ENCODE measurements around the gene CELSR1.

CELSR1 gene

DNA sequence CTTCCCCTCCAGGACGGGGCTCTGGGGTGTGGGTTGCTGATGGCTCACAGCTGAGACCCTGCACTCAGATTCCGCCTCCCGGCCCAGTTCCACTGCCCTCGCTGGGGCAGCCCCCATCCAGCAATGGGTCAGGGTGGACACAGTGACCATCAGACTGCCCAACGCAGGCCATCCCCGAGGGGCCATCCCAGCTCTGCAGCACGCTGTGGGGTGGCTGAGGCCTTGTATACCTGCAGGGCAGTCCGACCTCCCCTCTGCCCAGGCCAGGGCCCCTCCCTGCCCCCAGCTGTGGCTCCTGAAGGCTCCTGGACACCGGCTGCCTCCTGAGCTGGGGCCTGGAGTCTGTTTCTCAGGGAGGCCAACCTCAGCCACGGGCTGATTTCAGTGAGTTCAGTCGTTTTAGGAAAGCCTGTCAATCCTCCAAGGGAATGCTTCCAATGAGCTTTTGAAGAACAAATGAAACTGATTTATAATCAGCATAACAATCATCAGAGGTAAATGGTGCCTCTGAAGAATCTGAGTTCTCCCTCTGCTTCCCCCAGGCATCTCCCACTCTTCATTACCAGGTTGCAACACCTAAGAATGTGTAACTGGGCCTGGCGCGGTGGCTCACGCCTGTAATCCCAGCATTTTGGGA lies 95.1 kb downstream of the CELSR1 start:
- DNase-seq (ENCODE audit: low read depth) = no peak

DNA sequence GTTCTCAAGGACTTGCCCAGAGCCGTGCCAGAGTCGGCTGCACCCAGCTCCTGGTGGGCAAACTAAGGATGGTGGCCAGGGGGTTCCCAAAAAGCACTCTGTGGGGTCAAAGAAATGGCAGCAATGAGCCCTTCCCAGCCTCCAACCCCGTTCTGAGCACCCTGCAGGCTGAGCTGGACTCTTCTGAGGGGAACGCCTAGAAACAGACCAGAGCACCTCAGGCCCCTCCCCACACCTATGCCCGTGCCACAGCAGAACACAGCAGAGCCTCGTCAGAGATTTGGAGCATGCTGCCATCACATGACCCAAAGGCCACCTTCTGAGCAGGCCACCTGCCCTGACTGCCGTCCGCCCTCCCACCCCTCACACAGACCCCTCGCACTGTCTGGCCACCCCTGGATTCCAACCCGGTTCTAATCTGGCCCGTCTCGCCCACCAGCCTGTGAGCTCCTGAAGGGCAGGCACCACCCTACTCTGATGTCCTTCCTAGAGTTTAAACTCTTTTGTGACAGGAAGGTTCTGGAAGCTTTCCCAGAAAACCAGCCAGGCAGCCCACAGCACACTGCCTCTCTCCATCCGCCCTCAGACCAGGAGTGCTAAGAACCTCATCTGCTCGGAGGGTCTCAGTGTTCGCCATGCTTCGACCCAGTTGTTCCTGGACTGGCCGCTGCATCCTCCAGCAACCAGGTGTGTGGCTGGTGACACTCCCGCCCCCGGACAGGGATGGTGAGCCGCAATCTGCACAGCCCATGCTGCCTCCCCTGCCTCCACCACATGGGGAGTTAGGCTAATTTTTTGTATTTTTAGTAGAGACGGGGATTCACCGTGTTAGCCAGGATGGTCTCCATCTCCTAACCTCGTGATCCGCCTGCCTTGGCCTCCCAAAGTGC lies 97.6 kb downstream of the CELSR1 start:
- no peak for DNase-seq (ENCODE audit: low read depth)

DNA sequence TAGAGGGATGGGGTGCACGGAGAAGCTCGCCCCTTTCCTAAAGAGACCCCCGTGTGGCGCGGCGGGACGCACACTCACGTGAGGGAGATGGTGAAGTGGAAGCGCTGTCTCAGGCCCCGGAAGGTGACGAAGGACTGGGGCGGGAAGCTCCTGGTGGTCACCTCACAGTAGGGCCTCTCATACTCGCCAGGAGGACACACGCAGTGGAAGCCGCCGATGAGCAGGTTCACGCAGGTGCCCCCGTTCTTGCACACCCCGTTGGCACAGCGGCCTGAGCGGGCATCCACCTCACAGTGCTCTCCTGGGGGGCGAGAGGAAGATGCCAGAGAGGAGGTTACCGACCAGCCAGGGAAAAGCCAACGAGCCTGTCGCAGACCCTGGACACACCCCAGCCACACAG lies 98.3 kb downstream of the CELSR1 start:
- DNase-seq (ENCODE audit: low read depth) = no peak

DNA sequence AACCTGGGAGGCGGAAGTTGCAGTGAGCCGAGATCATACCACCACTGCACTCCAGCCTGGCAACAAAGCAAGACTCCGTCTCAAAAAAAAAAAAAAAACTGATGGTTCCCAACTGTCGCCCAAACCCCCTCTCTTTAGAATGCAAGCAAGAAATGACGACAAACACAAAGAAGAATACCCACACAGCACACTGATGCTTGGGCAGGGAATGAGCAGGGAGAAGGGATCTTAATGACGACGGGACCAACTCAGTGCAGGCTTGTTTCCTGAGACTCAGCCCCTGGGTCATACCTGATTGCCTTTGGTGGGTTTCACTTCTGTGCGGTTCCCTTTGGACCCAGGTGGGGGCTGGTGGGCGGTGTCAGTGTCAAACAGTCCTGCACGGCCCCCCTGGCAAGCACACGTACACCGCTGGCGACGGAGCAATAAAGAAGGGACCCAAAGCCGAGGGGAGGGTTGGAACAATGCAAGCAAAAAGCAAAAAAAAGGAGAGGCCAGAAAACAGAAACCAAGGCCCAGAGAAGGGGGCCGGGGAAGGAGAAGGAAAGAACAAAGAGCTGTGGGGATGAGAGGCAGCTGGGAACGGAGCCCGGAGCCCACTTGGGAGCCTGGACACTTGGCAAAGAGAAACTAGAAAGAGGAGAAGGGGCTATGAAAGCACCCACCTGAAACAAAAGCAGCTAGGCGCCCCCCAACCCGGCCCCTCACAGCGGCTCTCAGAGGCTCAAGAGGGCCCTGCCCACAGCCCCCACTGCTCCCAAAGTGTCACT lies 99.6 kb downstream of the CELSR1 start:
- no peak for DNase-seq (ENCODE audit: low read depth)

DNA sequence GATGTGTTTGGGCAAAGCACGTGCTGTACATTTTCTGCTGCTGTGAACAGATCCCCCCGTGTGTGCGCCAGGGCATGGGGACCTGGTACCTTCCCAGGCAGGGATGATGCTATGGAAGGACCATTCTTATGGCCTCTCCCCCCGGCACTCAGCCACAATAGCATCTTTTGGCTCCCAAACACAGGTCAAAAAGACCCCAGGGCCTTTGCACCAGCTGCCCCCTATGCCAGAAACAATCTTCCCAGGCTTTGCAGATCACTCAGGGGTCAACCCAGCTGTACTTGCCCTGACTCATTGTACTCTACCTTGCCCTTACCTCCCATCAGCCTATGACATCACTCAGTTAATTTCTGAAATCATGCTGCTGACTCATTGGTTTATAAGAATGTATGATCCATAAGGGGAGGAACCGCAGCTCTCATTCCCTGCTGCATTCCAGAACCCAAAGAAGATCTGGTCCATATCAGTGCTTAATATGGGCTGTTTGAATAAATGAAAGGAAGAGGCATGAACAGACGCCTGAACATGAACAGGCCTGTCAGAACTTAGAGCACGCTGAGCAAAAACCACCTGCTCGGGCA lies 100.7 kb downstream of the CELSR1 start:
- no peak for DNase-seq (ENCODE audit: low read depth)

DNA sequence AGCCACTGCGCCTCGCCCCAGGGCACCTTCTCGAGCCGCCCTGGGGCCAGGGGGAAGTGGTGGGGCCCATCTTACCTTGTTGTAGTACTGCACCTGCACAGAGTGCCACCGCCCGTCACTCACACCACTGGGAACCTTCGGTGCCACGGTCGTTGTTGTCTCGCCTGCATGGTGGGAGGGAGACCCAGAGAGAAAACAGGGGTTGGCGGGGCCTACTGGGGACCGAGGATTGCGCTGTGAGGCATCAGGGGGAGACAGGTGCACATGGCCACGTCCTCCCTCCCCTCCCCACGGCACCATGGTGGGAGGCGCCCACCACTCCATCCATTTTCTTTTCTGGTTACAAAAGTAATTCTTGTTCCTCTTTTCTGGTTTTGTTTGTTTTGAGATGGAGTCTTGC lies 104.1 kb downstream of the CELSR1 start:
- no peak for DNase-seq (ENCODE audit: low read depth)

DNA sequence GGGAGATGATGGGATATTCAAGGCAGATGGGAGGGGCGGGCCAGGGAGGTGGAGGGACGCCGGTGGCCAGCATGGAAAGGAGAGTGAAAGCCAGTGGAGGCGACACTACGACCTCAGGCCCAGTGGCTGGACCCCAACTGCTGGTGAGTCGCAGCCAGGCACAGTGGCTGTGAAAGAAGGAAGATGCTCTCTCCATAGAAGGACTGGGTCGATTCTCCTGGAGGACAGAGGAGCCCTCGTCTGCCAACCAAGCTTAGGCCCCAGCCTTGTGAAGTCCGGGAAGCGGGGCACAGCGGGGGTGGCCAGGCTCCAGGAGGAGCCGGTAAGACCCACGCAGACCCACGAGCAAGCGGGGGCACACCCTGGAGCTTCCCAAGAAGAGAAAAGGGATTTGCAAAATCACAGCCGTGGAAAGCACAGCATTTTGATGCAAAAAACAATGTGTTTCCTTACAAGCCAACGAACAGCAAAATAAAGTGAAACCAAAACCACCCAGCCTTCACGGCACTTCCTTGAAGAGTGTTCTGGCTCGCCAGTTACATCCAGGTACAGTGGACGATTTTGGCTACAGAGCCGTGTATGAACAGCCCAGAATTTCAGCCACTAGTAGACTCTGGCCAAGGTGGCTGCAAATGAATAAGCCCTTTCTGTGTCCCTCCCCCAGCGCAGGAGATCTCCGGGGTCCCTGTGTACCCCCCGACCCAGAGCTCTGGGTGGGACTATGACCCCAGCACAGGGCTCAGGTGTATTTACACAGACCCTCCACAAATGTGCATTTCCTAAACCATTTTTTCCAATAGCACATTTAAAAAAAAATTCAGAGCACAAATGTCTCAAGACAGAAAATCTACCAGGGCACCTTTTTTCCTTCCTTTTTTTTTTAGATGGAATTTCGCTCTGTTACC lies 105.0 kb downstream of the CELSR1 start:
- DNase-seq (ENCODE audit: low read depth) = no peak

DNA sequence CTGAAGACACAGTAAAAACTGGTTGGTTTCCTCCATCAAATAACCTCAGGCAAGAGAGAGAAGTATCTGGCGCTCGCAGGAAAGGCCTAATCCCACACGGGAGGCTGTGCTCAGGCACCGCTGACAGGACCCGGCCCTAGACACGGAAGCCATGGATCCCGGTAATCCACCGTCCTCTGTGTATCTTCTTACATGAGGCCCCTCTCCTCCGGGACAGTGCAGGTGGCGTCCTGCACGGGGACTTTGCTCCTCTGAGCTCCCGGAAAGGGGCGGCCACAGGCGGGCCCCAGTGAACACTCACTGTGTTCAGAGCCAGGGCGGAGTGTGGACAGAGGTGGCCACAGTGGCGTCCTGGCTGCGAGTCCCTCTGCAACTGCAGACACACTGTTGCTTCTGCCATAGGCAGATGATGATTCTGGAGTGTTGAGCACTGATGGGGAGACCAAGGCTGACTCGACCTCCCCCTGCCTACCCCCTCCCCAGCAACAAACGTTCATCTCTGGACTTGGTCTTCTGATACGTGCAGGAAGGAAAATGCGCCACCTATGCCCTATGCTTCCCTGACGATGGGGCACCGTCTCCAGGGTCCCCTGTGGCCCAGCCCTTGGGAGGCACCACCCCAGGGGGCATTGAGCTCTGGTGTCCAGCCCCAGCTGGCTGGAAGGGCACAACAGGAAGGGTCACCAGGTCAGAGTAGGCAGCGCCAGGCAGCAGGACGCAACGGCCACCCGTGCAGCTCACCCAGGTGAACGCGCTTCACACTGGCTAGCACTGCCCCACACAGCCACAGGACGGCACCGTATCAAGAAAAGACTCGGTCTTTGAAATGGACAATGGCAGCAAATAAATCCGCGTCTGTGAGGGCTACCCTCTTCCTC lies 106.2 kb downstream of the CELSR1 start:
- DNase-seq (ENCODE audit: low read depth) = no peak

DNA sequence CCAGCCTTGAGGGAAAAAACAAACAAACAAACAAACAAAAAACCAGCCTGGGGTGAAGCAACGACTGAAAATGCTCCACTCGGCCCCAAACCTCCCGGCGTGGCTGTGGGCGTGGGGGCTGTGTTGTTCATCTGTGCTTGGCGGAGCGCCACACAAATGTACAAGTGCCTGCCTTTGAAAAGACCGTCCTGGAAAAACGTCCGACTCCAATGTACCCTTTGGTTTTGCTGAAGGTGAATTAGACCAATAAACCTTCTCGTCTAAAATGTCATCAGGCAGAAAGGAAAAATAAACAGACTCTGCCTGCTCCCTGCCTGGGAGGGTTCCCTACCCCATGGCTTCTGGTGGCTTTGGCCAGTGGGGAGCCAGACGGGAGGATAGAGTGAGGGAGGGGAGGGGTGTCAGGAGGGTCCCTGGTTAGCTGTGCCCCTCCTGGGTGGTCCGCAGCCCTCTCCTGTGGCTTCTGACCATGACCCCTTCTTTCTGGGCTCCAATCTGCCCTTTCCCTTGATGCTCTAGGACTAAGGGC lies 108.0 kb downstream of the CELSR1 start:
- no peak for DNase-seq (ENCODE audit: low read depth)

DNA sequence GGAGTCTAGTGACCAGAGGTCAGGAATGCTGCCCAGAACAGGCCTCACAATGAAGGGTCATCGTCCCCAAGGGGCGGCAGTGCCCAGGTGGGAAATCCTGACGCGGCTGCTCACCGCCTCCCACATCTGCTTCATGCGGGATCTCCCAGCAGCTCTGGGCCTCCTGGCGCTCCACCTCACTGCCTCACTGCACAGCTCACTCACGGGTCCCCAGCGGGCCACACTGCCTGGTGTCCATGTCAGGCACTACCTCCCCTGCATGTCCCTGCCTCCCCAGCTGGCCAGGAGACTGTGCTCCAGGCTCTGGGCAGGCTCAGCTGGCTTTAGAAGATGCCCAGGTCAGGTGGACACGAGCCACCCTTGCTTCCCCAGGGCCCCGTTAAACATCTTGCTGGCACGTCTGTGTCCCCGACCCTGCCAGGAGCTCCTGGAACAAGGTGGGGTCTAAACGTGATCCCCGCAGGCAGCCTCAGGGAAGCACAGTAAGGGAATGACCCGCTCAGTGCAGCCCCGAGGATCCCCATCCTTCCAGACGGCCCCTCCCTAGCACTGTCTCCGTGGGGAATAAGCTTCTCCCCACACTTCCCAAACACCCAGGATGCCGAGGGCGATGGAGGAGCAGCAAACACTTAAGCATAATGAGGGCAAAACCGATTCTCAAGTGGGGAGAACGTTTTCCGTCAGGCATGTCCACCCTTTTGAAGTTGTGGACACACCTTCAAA lies 108.7 kb downstream of the CELSR1 start:
- DNase-seq (ENCODE audit: low read depth) = no peak

DNA sequence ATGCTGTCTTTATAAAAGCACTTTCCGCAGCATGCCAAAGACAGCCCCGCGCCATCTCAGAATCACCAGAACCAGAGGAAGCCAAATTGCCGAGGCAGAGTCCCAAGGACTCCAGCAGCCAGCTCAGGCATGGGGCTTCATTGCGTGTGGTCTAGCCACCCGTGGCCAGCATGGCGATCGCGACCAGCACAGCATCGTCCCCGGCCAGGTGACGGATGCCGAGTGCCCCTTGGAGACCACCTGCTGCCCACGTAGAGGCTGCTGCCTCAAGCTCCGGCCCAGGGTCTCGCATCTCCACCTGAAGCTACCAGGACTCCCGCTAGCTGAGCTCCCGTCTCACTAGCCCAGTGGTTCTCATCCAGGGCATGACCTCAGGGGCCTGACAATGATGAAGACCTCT lies 109.2 kb downstream of the CELSR1 start:
- no peak for DNase-seq (ENCODE audit: low read depth)

DNA sequence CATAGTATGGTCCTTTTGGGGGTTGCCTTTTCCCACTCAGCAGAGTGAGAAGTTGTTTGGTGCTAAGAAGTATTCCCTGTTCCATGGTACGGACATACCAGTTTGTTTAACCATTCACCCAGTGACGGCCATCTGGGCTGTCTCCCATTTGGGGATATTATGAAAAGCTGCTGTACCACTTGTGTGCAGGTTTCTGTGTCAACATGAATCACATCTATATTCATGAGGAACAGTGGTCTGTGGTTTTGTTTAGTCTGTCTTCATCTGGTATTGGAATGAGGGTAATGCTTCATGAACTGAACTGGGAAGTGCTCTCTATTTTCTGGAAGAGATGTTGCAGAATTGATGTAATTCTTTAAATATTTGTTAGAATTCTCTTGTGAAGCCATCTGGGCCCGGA lies 112.4 kb downstream of the CELSR1 start:
- DNase-seq (ENCODE audit: low read depth) = no peak

DNA sequence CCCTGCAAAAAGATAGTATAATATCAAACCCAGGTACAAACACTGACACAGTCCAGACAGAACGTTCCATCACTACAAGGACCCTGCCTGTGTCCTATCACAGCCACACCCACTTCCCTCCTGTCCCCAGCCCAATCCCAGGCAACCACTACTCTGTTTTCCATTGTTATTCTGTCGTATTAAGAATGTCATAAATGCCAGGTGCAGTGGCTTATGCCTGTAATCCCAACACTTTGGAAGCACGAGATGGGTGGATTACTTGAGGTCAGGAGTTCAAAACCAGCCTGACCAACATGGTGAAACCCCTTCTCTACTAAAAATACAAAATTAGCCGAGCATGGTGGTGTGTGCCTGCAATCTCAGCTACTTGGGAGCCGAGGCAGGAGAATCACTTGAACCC lies 112.9 kb downstream of the CELSR1 start:
- no peak for DNase-seq (ENCODE audit: low read depth)

DNA sequence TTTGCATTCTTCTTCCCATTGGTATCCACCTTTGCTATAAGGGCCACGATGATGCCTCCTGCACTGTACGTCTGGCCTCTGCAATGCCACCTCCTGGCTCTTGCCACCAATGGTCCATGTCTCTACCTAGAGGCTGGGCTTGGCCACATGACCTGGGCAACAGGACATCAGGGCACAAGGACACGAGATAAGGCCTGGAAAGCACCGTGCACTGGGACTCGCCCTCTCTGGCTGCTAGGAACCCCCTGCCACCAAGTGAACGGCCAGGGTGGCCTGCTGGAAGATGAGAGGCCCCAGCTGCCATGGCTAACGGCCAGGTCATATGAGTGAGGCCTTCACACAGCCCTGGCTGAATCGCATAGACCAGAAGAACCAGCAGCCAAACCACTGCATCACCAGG lies 114.5 kb downstream of the CELSR1 start:
- DNase-seq (ENCODE audit: low read depth) = no peak

DNA sequence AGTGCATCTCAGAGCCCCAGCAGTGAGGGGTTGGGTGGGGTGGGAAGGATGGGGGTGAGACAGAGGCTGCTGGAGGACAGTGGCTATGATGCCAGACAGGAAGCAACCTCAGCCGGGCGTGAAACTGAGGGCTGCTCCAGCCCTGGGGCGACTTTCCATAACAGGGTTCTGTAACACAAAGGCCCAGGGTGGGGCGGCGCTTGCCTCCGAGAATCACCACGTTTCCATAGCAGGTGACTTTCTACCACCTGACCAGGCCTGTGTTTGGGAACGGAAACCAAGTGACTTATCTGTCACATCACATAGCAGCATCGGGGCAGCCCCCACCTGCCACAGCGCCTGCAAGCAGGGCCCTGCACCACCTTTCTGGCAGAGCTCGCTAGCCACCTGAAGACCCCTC lies 116.2 kb downstream of the CELSR1 start:
- no peak for DNase-seq (ENCODE audit: low read depth)

DNA sequence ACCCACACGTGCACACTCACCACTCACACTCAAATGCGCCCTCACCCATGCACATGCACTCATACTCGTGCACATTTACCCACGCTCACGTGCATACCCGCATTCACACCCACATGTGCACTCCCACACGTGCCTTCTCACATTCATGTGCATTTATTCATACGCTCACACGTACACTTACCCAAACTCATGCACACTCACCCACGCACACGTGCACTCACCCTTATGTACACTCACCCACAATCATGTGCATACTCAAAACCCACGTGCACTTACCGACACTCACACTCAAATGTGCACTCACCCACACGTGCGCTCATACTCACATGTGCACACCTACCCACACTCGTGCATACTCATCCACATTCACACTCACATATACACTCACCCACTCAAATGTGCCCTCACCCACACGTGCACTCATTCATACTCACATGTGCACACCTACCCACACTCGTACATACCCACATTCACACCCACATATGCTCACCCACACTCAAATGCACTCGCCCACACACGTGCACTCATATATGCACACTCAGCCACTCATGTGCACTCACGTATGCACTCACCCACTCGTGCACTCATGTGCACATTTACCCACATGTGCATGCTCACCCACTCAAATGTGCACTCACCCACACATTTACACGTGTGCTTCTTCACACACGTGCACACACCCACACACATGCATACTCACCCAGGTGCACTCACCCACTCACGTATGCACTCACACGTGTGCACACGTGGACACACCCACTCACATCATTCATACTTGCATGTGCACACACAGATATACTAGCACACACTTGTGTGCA lies 117.5 kb downstream of the CELSR1 start:
- no peak for DNase-seq (ENCODE audit: low read depth)

DNA sequence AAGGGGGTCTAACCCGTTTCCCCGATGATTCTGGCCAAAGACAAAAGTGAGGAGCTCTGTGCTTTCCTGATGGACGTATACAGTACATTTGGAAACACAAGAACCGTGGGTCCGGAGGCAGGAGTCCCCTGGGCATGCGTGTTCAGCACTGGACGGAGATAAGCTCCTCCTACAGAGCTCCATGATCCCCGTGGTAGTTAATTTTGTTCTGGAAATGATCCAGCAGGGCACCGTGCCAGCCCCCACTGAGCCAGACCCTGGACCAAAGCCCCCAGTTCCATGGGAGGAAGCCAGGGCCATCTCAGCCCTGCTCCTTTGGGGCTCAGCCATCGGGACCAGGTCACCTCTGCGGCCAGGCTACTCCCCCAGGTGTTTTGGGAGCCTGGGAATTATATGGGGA lies 118.6 kb downstream of the CELSR1 start:
- DNase-seq (ENCODE audit: low read depth) = no peak

DNA sequence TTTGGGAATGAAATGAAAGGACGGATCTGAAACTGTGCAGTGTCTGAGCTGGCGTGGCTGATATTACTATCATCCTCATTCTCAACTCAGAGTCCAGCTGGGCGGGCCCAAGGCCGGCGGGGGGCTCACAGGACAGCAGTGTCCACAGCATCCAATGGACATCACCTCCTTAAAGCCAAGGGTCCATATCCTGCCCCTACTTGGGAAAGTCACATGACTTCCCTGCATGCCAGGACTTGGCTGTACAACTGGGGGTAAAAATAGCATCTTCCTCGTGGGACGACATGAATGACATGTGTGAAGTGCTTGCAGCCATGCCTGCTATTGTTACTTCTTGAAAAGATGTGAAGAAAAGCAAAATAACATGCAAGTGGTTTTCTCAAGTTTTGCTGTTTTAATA lies 119.7 kb downstream of the CELSR1 start:
- DNase-seq (ENCODE audit: low read depth) = no peak
